GM12891 (cell line): ENCODE data around the gene KATNA1.

Experiments
- POLR2A ChIP-seq: IDR thresholded peaks from 2 replicates; pipeline ENCODE4 v1.6.1; 2011; ENCODE audit warnings: low read depth, low read length, control low read depth
- POLR2AphosphoS5 ChIP-seq: IDR thresholded peaks from 2 replicates; pipeline ENCODE4 v1.6.1; 2011; ENCODE audit warnings: low read depth, low read length, control low read depth
- TAF1 ChIP-seq: IDR thresholded peaks from 2 replicates; pipeline ENCODE4 v1.6.1; 2011; ENCODE audit warnings: low read depth, low read length, control low read depth

DNA sequence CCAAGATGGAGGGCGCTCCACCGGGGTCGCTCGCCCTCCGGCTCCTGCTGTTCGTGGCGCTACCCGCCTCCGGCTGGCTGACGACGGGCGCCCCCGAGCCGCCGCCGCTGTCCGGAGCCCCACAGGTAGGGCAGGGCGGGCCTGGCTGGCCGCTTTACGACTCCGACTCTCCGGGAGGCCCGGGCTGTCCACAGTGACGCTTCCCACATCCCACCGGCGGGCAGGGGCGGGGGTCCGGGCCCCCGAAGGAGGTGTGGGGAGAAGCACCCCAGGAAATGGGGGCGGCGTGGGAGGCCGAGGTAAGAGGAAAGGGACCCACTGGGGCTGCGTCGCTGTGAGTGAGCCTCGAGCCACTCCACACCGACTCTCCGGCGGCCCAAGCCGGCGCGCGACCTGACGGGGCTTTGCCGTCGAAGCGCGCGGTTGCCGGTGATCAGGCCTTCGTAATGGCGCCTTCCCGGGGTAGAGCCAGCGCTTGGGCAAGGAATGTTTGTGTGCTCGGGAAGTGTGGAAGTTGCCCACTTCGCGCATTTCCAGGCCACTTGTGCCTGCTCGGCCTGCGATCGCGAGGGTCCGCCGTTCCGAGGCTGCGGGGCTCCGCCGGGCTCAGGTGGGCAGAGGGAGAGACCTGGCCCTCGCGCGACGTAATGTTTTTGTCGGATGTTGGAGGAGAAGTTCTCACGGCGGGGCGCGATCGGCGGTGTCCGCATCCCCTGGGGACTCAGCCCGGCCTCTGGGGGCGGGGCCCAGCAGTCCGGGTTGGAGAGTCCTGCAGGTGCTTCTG is 81.9 kb downstream of the KATNA1 start:
- TF ChIP-seq POLR2A (0 out of 2 replicates have a peak, but pooled peaks have one; percentile 6), POLR2AphosphoS5 (no peak), TAF1 (no peak)
